ENCODE measurements around the gene GARIN5A. TPM values are rescaled to one million over a fixed set of nuclear protein-coding genes. Genes with fewer than 3 reads are reported as not detected.
"Not testable (repeated sequence)": the region's sequence is repeated elsewhere in the genome, so short reads cannot be mapped to it uniquely, and the experiment has no call there.

Gene GARIN5A
- total RNA-seq, 1 experiment from 2014 or later: 0.84 TPM

GRCh38 chr19:50444059-50444458 lies 32.6 kb downstream of the GARIN5A start:
- intact Hi-C loops (cut with micrococcal nuclease; ENCODE audit: unreplicated experiment): no loop called here
- H3K9me3 ChIP-seq (ENCODE audit: low read depth, low read length, poor library complexity, severe bottlenecking): no peaks in the 10 kb centered on the region
- BruUV-seq (replicated peaks): no TSS peak
- H3K27ac ChIP-seq (ENCODE audit: low read depth, low read length, poor library complexity, severe bottlenecking): no peak overlapping the region
- DNase-seq (ENCODE audit: low spot score): no peak
- ChIA-PET CTCF (no interaction called here), POLR2A (ENCODE audit: low non-redundant PET) (no interaction called here)
- TF ChIP-seq CTCF (conservative IDR thresholded peaks at IDR 0.05; ENCODE audit: low read depth, low read length) (no peak), EZH2 (IDR thresholded peaks at IDR 0.05; ENCODE audit: borderline replicate concordance, low read depth, low read length, poor library complexity, severe bottlenecking) (no peak)
- H3K4me1 ChIP-seq (ENCODE audit: insufficient read depth, low read length, poor library complexity, severe bottlenecking): no peaks in the 10 kb centered on the region
- no peak overlapping the region for H3K4me3 ChIP-seq (ENCODE audit: low read depth, low read length, poor library complexity, severe bottlenecking)
- no peaks in the 10 kb centered on the region for H3K27me3 ChIP-seq (replicated peaks; ENCODE audit: insufficient read depth, low read depth, low read length, poor library complexity)
- no peaks in the 10 kb centered on the region for H3K36me3 ChIP-seq (ENCODE audit: insufficient read depth, low read length, poor library complexity, severe bottlenecking)

GRCh38 chr19:50439130-50439529 lies 37.5 kb downstream of the GARIN5A start:
- H3K4me1 ChIP-seq (ENCODE audit: insufficient read depth, low read length, poor library complexity, severe bottlenecking); BruUV-seq (replicated peaks); H3K9me3 ChIP-seq (ENCODE audit: low read depth, low read length, poor library complexity, severe bottlenecking); H3K4me3 ChIP-seq (ENCODE audit: low read depth, low read length, poor library complexity, severe bottlenecking); POLR2A ChIA-PET (ENCODE audit: low non-redundant PET); CTCF ChIA-PET; H3K27ac ChIP-seq (ENCODE audit: low read depth, low read length, poor library complexity, severe bottlenecking); intact Hi-C loops (cut with micrococcal nuclease; ENCODE audit: unreplicated experiment); H3K27me3 ChIP-seq (replicated peaks; ENCODE audit: insufficient read depth, low read depth, low read length, poor library complexity); H3K36me3 ChIP-seq (ENCODE audit: insufficient read depth, low read length, poor library complexity, severe bottlenecking); DNase-seq (ENCODE audit: low spot score): not testable (repeated sequence)

DNA sequence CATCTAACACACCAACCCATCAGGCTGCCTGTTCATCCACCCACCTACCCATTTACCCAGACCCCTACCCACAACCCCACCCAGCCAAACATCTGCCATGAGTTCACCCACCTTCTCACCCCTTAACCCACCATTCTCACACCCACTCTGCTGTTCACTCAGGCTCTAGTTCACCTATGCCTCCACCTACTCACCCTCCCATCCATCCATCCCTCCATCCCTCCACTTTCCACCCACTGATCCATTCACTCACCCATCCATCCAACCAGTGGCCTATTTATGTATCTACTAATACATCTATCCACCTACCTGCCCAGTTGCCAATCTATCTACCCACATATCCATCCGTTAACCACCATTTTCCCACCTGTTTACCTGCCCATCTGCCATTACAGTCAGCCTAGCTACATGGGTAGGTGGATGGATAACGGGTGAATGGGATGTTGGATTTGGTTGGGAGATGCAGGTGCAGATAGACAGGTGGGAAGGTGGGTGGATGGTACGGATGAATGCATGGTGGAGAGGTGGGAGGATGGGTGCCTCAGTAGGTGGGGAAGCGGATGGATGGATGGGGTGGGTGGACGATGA lies 38.7 kb downstream of the GARIN5A start:
- Histone ChIP-seq H3K36me3 (ENCODE audit: insufficient read depth, low read length, poor library complexity, severe bottlenecking) (no peaks in the 10 kb centered on the region), H3K27ac (ENCODE audit: low read depth, low read length, poor library complexity, severe bottlenecking) (no peak overlapping the region), H3K4me3 (ENCODE audit: low read depth, low read length, poor library complexity, severe bottlenecking) (no peak overlapping the region), H3K9me3 (ENCODE audit: low read depth, low read length, poor library complexity, severe bottlenecking) (no peaks in the 10 kb centered on the region), H3K4me1 (ENCODE audit: insufficient read depth, low read length, poor library complexity, severe bottlenecking) (peaks cover 8% of the 10 kb centered on the region), H3K27me3 (replicated peaks; ENCODE audit: insufficient read depth, low read depth, low read length, poor library complexity) (no peaks in the 10 kb centered on the region)
- no peak for TF ChIP-seq EZH2 (IDR thresholded peaks at IDR 0.05; ENCODE audit: borderline replicate concordance, low read depth, low read length, poor library complexity, severe bottlenecking)
- no peak for TF ChIP-seq CTCF (conservative IDR thresholded peaks at IDR 0.05; ENCODE audit: low read depth, low read length)
- BruUV-seq (replicated peaks): no TSS peak
- DNase-seq (ENCODE audit: low spot score): no peak
- POLR2A ChIA-PET (ENCODE audit: low non-redundant PET): no interaction called here
- intact Hi-C loops (cut with micrococcal nuclease; ENCODE audit: unreplicated experiment): no loop called here
- CTCF ChIA-PET: no interaction called here

DNA sequence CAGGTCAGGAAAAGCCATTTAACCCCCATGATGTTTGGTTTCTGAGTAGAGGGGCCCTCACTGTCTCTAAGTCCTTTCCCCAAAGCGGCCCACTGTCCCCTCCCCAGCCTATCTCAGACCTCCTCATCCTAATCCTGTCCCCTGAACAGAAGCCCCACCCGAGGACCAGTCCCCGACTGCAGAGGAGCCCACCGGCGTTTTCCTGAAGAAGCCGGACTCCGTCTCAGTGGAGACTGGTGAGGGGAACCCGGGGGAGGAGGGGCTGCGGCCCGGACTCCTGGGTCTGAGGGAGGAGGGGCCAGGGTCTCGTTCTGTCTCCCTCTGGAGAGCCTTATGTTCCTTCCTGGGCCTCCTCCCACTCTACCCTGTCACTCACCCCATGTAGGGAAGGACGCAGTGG lies 41.0 kb downstream of the GARIN5A start:
- H3K9me3 ChIP-seq (ENCODE audit: low read depth, low read length, poor library complexity, severe bottlenecking): no peaks in the 10 kb centered on the region
- H3K4me1 ChIP-seq (ENCODE audit: insufficient read depth, low read length, poor library complexity, severe bottlenecking): peaks cover 16% of the 10 kb centered on the region
- no peaks in the 10 kb centered on the region for H3K27me3 ChIP-seq (replicated peaks; ENCODE audit: insufficient read depth, low read depth, low read length, poor library complexity)
- TF ChIP-seq CTCF (conservative IDR thresholded peaks at IDR 0.05; ENCODE audit: low read depth, low read length) (no peak), EZH2 (IDR thresholded peaks at IDR 0.05; ENCODE audit: borderline replicate concordance, low read depth, low read length, poor library complexity, severe bottlenecking) (no peak)
- no TSS peak for BruUV-seq (replicated peaks)
- H3K4me3 ChIP-seq (ENCODE audit: low read depth, low read length, poor library complexity, severe bottlenecking): no peak overlapping the region
- intact Hi-C loops (cut with micrococcal nuclease; ENCODE audit: unreplicated experiment): no loop called here
- H3K27ac ChIP-seq (ENCODE audit: low read depth, low read length, poor library complexity, severe bottlenecking): no peak overlapping the region
- H3K36me3 ChIP-seq (ENCODE audit: insufficient read depth, low read length, poor library complexity, severe bottlenecking): no peaks in the 10 kb centered on the region
- CTCF ChIA-PET: no interaction called here
- DNase-seq (ENCODE audit: low spot score): no peak
- POLR2A ChIA-PET (ENCODE audit: low non-redundant PET): no interaction called here
